ENCODE measurements around the gene CHST11. TPM values are rescaled to one million over a fixed set of nuclear protein-coding genes. Genes with fewer than 3 reads are reported as not detected.

Gene CHST11
- total and polyA plus RNA-seq, 9 of the 15 experiments (the other 6 are each of a cell fraction or from before 2014, with no cell fraction given): 2.3 to 38.7 (median 15.0) TPM

DNA sequence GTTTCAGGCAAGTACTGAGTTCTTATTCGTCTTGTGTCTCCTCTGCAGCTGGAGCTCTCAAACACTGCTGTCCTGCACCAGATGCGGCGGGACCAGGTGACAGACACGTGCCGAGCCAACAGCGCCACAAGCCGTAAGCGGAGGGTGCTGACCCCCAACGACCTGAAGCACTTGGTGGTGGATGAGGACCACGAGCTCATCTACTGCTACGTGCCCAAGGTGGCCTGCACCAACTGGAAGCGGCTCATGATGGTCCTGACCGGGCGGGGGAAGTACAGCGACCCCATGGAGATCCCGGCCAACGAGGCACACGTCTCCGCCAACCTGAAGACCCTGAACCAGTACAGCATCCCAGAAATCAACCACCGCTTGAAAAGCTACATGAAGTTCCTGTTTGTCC, 300.2 kb downstream of the CHST11 start (continued):
- TF ChIP-seq, protein P1, sequence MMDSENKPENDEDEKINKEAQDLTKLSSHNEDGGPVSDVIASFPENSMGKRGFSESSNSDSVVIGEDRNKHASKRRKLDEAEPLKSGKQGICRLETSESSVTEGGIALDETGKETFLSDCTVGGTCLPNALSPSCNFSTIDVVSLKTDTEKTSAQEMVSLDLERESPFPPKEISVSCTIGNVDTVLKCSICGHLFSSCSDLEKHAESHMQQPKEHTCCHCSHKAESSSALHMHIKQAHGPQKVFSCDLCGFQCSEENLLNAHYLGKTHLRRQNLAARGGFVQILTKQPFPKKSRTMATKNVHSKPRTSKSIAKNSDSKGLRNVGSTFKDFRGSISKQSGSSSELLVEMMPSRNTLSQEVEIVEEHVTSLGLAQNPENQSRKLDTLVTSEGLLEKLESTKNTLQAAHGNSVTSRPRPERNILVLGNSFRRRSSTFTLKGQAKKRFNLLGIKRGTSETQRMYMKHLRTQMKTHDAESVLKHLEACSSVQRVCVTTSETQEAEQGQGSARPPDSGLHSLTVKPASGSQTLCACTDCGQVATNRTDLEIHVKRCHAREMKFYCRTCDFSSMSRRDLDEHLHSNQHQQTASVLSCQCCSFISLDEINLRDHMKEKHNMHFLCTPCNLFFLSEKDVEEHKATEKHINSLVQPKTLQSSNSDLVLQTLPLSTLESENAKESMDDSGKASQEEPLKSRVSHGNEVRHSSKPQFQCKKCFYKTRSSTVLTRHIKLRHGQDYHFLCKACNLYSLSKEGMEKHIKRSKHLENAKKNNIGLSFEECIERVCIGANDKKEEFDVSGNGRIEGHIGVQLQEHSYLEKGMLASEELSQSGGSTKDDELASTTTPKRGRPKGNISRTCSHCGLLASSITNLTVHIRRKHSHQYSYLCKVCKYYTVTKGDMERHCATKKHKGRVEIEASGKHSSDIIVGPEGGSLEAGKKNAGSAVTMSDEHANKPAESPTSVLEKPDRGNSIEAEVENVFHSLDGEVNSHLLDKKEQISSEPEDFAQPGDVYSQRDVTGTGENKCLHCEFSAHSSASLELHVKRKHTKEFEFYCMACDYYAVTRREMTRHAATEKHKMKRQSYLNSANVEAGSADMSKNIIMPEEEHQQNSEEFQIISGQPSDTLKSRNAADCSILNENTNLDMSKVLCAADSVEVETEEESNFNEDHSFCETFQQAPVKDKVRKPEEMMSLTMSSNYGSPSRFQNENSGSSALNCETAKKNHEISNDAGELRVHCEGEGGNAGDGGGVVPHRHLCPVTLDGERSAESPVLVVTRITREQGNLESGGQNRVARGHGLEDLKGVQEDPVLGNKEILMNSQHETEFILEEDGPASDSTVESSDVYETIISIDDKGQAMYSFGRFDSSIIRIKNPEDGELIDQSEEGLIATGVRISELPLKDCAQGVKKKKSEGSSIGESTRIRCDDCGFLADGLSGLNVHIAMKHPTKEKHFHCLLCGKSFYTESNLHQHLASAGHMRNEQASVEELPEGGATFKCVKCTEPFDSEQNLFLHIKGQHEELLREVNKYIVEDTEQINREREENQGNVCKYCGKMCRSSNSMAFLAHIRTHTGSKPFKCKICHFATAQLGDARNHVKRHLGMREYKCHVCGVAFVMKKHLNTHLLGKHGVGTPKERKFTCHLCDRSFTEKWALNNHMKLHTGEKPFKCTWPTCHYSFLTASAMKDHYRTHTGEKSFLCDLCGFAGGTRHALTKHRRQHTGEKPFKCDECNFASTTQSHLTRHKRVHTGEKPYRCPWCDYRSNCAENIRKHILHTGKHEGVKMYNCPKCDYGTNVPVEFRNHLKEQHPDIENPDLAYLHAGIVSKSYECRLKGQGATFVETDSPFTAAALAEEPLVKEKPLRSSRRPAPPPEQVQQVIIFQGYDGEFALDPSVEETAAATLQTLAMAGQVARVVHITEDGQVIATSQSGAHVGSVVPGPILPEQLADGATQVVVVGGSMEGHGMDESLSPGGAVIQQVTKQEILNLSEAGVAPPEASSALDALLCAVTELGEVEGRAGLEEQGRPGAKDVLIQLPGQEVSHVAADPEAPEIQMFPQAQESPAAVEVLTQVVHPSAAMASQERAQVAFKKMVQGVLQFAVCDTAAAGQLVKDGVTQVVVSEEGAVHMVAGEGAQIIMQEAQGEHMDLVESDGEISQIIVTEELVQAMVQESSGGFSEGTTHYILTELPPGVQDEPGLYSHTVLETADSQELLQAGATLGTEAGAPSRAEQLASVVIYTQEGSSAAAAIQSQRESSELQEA (IDR thresholded peaks at IDR 0.05; ENCODE audit: low read depth): no peak
- TF ChIP-seq ARID2 (IDR thresholded peaks at IDR 0.05) (no peak), SMAD1 (IDR thresholded peaks at IDR 0.05; ENCODE audit: low read depth, low read length, partially characterized antibody) (no peak), XRCC5 (IDR thresholded peaks at IDR 0.05; ENCODE audit: low read depth, low read length) (no peak), ZNF347 (CRISPR knock-in tag; IDR thresholded peaks at IDR 0.05; ENCODE audit: low read depth) (no peak)
- TF ChIP-seq, protein P2, sequence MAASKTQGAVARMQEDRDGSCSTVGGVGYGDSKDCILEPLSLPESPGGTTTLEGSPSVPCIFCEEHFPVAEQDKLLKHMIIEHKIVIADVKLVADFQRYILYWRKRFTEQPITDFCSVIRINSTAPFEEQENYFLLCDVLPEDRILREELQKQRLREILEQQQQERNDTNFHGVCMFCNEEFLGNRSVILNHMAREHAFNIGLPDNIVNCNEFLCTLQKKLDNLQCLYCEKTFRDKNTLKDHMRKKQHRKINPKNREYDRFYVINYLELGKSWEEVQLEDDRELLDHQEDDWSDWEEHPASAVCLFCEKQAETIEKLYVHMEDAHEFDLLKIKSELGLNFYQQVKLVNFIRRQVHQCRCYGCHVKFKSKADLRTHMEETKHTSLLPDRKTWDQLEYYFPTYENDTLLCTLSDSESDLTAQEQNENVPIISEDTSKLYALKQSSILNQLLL (CRISPR knock-in tag; IDR thresholded peaks at IDR 0.05; ENCODE audit: borderline replicate concordance): no peak
- TF ChIP-seq, protein P3, sequence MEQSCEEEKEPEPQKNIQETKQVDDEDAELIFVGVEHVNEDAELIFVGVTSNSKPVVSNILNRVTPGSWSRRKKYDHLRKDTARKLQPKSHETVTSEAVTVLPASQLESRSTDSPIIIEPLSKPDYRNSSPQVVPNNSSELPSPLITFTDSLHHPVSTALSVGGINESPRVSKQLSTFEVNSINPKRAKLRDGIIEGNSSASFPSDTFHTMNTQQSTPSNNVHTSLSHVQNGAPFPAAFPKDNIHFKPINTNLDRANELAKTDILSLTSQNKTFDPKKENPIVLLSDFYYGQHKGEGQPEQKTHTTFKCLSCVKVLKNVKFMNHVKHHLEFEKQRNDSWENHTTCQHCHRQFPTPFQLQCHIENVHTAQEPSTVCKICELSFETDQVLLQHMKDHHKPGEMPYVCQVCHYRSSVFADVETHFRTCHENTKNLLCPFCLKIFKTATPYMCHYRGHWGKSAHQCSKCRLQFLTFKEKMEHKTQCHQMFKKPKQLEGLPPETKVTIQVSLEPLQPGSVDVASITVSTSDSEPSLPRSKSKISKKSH (CRISPR knock-in tag; IDR thresholded peaks at IDR 0.05): no peak
- TF ChIP-seq, protein P4, sequence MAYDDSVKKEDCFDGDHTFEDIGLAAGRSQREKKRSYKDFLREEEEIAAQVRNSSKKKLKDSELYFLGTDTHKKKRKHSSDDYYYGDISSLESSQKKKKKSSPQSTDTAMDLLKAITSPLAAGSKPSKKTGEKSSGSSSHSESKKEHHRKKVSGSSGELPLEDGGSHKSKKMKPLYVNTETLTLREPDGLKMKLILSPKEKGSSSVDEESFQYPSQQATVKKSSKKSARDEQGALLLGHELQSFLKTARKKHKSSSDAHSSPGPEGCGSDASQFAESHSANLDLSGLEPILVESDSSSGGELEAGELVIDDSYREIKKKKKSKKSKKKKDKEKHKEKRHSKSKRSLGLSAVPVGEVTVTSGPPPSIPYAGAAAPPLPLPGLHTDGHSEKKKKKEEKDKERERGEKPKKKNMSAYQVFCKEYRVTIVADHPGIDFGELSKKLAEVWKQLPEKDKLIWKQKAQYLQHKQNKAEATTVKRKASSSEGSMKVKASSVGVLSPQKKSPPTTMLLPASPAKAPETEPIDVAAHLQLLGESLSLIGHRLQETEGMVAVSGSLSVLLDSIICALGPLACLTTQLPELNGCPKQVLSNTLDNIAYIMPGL (CRISPR knock-in tag; IDR thresholded peaks at IDR 0.05): no peak
